Upper lobe of left lung (tissue), 6 donors: ENCODE results near the gene PLB1. TPM values are rescaled to one million over a fixed set of nuclear protein-coding genes. Genes with fewer than 3 reads are reported as not detected.
A peak's percentile ranks its signal among the peaks of the same experiment; 100 is the strongest.

Experiments used
- ATAC-seq, 2 donors: fragments of 200-7000 bp; cut with Tn5 transposase; one replicate each; pipeline ENCODE4 v1.9.1; 2022; ENCODE audit warnings: mild to moderate bottlenecking in 2 of 2, moderate library complexity in 2 of 2; ENCODE audit not compliant: low FRiP score in 2 of 2
- DNase-seq, 2 donors: peaks; one replicate each; pipeline ENCODE4 v3.0.0-alpha.2; 2019 to 2020
- H3K27ac ChIP-seq, 4 donors: fragments of 200-600 bp; sonication (generic); one replicate each; pipeline ENCODE4 v1.5.1; 2016 to 2019
- H3K27me3 ChIP-seq, 4 donors: fragments of 200-600 bp; sonication (generic); one replicate each; pipeline ENCODE4 v1.5.1; 2017 to 2019
- H3K36me3 ChIP-seq, 4 donors: fragments of 200-600 bp; sonication (generic); one replicate each; pipeline ENCODE4 v1.5.1; 2016 to 2019
- H3K4me1 ChIP-seq, 4 donors: fragments of 200-600 bp; sonication (generic); one replicate each; pipeline ENCODE4 v1.5.1; 2018 to 2019
- H3K4me3 ChIP-seq, 4 donors: fragments of 200-600 bp; sonication (generic); one replicate each; pipeline ENCODE4 v1.5.1; 2017 to 2019; ENCODE audit warnings: mild to moderate bottlenecking in 2 of 4, moderate library complexity in 1 of 4
- H3K9me3 ChIP-seq, 4 donors: fragments of 200-600 bp; sonication (generic); one replicate each; pipeline ENCODE4 v1.5.1; 2018 to 2019
- CTCF ChIP-seq, 6 experiments: fragments of 450-650 bp in 4 of 6; fragments of 200-600 bp in 2 of 6; sonication (generic) in 2 of 6; IDR thresholded peaks; one replicate each; pipeline ENCODE4 v1.5.1; 2016 to 2019; ENCODE audit warnings: antibody characterized with exemption in 6 of 6
- EP300 ChIP-seq, 4 donors: sonication (generic); formaldehyde crosslinking; IDR thresholded peaks; one replicate each; pipeline ENCODE4 v1.5.1; 2017; ENCODE audit warnings: antibody characterized with exemption in 4 of 4, control low read depth in 2 of 4
- POLR2A ChIP-seq, 4 donors: fragments of 450-650 bp; IDR thresholded peaks; one replicate each; pipeline ENCODE4 v1.5.1; 2016 to 2017; ENCODE audit warnings: antibody characterized with exemption in 4 of 4, mild to moderate bottlenecking in 2 of 4
- POLR2AphosphoS5 ChIP-seq, 2 donors: sonication (generic); formaldehyde crosslinking; IDR thresholded peaks; one replicate each; pipeline ENCODE4 v1.5.1; 2017; ENCODE audit warnings: antibody characterized with exemption in 2 of 2
- WGBS, 2 donors: methylation state at CpG; one replicate each; pipeline ENCODE4 v1.1.5; 2017 to 2018; 5-methylcytosine and 5-hydroxymethylcytosine counted together
- total RNA-seq, 6 donors: library from RNA; depleted of rRNA in 4 of 6; stranded (reverse); fragments of >200 nt in 4 of 6; gene quantifications; one replicate each; pipeline versions ENCODE4 v1.1.0 to v1.2.1, GENCODE V29; 2016 to 2021
- donor health status: DM: no; HTN: no; CAD: no; lungs with moderate emphysema.
- donor health status: DM: no; HTN: yes; CAD: no; lungs with severe emphysema.

PLB1 gene
- total RNA-seq, 6 donors from 2014 or later: 3.1 to 9.1 (median 5.4) TPM

GRCh38 chr2:28566521-28567041, 70.7 kb downstream of the PLB1 start:
- 0 to 1% methylated on average over 23 to 38 of the region's 38 CpGs for WGBS, 2 donors
- ATAC-seq (peak; percentile 97 to 99), DNase-seq (peak; percentile 90 to 95)
- no peaks in the 10 kb centered on the region for H3K9me3 ChIP-seq
- peaks cover 0 to 7% (median 4%) of the 10 kb centered on the region in 4 donors for H3K4me1 ChIP-seq
- TF ChIP-seq POLR2A (IDR thresholded peaks at IDR 0.05): no peak
- no peak for TF ChIP-seq EP300 (IDR thresholded peaks at IDR 0.05)
- TF ChIP-seq POLR2AphosphoS5 (IDR thresholded peaks at IDR 0.05): peak; percentile 6 to 33
- TF ChIP-seq CTCF (IDR thresholded peaks at IDR 0.05): peak; percentile 99 to 100 (median 100)
- H3K27ac ChIP-seq: peak overlapping the region in 2 of 4 donors; percentile 50 to 65
- H3K27me3 ChIP-seq: no peaks in the 10 kb centered on the region
- peak overlapping the region; percentile 4 to 65 (median 54) for H3K4me3 ChIP-seq
- H3K36me3 ChIP-seq: no peaks in the 10 kb centered on the region

- no peak for TF ChIP-seq POLR2A (IDR thresholded peaks at IDR 0.05)
- TF ChIP-seq POLR2AphosphoS5 (IDR thresholded peaks at IDR 0.05): no peak
- no peak for TF ChIP-seq EP300 (IDR thresholded peaks at IDR 0.05)
- TF ChIP-seq CTCF (IDR thresholded peaks at IDR 0.05): no peak
- DNase-seq (peak in 1 of 2 donors; percentile 57), ATAC-seq (peak in 1 of 2 donors; percentile 44)
- Histone ChIP-seq H3K4me1 (peaks cover 0 to 7% (median 4%) of the 10 kb centered on the region in 4 donors), H3K36me3 (no peaks in the 10 kb centered on the region), H3K9me3 (no peaks in the 10 kb centered on the region), H3K4me3 (peak overlapping the region; percentile 34 to 65 (median 54)), H3K27me3 (no peaks in the 10 kb centered on the region), H3K27ac (peak overlapping the region in 2 of 4 donors; percentile 50 to 65)
- WGBS, 2 donors: 2% methylated on average over 14 of the region's 14 CpGs
Observed at GRCh38 chr2:28567061-28567471, 71.2 kb downstream of the PLB1 start.

GRCh38 chr2:28568036-28568435, 72.2 kb downstream of the PLB1 start:
- Histone ChIP-seq H3K4me1 (peaks cover 0 to 7% (median 4%) of the 10 kb centered on the region in 4 donors), H3K27ac (no peak overlapping the region), H3K9me3 (no peaks in the 10 kb centered on the region), H3K4me3 (no peak overlapping the region), H3K36me3 (no peaks in the 10 kb centered on the region), H3K27me3 (no peaks in the 10 kb centered on the region)
- DNase-seq (no peak), ATAC-seq (no peak)
- no peak for TF ChIP-seq EP300 (IDR thresholded peaks at IDR 0.05)
- TF ChIP-seq POLR2A (IDR thresholded peaks at IDR 0.05): no peak
- no peak for TF ChIP-seq POLR2AphosphoS5 (IDR thresholded peaks at IDR 0.05)
- no peak for TF ChIP-seq CTCF (IDR thresholded peaks at IDR 0.05)
- WGBS, 2 donors: 77 to 83% methylated on average over 2 of the region's 2 CpGs

- TF ChIP-seq POLR2A (IDR thresholded peaks at IDR 0.05) (no peak), POLR2AphosphoS5 (IDR thresholded peaks at IDR 0.05) (no peak), CTCF (IDR thresholded peaks at IDR 0.05) (no peak), EP300 (IDR thresholded peaks at IDR 0.05) (no peak)
- DNase-seq: no peak
- no peak for ATAC-seq
- H3K27me3 ChIP-seq: no peaks in the 10 kb centered on the region
- no peak overlapping the region for H3K27ac ChIP-seq
- WGBS, 2 donors: 61 to 83% methylated on average over 5 of the region's 5 CpGs
- H3K36me3 ChIP-seq: no peaks in the 10 kb centered on the region
- no peak overlapping the region for H3K4me3 ChIP-seq
- peaks cover 0 to 7% (median 4%) of the 10 kb centered on the region in 4 donors for H3K4me1 ChIP-seq
- H3K9me3 ChIP-seq: no peaks in the 10 kb centered on the region
Observed at GRCh38 chr2:28568533-28568932, 72.7 kb downstream of the PLB1 start.

GRCh38 chr2:28570431-28570830, 74.6 kb downstream of the PLB1 start:
- H3K27me3 ChIP-seq: no peaks in the 10 kb centered on the region
- no peaks in the 10 kb centered on the region for H3K9me3 ChIP-seq
- DNase-seq (no peak), ATAC-seq (no peak)
- TF ChIP-seq CTCF (IDR thresholded peaks at IDR 0.05): no peak
- TF ChIP-seq POLR2A (IDR thresholded peaks at IDR 0.05): no peak
- TF ChIP-seq POLR2AphosphoS5 (IDR thresholded peaks at IDR 0.05): no peak
- TF ChIP-seq EP300 (IDR thresholded peaks at IDR 0.05): no peak
- 98% methylated on average over 5 to 6 of the region's 6 CpGs for WGBS, 2 donors
- no peak overlapping the region for H3K27ac ChIP-seq
- no peaks in the 10 kb centered on the region for H3K36me3 ChIP-seq
- H3K4me1 ChIP-seq: peaks cover 0 to 7% (median 4%) of the 10 kb centered on the region in 4 donors
- H3K4me3 ChIP-seq: no peak overlapping the region
